ENCODE measurements around the gene PRDM15.

DNA sequence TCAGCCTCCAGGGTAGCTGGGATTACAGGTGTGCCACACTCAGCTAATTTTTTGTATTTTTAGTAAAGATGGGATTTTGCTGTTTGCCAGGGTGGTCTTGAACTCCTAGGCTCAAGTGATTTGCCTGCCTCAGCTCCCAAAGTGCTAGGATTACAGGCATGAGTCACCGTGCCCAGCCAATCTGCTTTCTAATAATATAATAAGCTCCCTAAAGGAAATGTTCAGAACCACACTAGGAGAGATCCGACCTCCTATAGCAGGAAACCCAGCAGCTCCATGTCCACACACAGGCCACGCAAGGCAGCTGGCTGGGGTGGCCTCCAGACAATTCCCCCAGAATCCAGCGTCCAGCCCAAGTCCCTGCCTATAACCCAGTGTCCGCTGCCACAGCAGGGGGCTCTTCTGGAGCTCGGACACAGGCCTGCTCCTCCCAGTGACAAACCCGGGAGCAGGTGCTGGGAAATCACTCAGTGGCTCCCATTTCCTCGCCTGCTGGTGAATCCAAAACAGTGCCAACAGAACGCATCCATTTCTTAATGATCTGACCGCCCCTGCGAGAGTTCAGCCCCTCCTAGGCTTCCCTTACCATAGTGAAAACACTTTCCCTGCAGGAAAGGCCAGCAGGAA is 119.8 kb downstream of the PRDM15 start:
- TF ChIP-seq CTCF (IDR thresholded peaks at IDR 0.05; ENCODE audit: low read length): no peak
- TF ChIP-seq EZH2phosphoT487 (IDR thresholded peaks at IDR 0.05; ENCODE audit: low read length): no peak
